ENCODE results near the gene MEA1. TPM values are rescaled to one million over a fixed set of nuclear protein-coding genes. Genes with fewer than 3 reads are reported as not detected.

Gene MEA1
- total and polyA plus RNA-seq, 4 experiments from 2014 or later, result 36.2 to 110 (median 60.5) TPM

GRCh38 chr6:43059168-43060033 lies 45.7 kb upstream of the MEA1 start, which contains the start of the genes KLC4 and MRPL2:
KLC4 (plus strand) TSS chr6:43059631; CDS start chr6:43061336, 1,705 bp downstream.
MRPL2 (minus strand) TSS chr6:43059434; CDS start chr6:43059381, 53 bp downstream.
- Mint-ChIP-seq H3K27me3 (no peaks in the 10 kb centered on the region), H3K4me3 (peak within 1 kb of the TSS; percentile 94 to 99 (median 97)), H3K27ac (peak within 1 kb of the TSS; percentile 97 to 100 (median 99)), H3K9me3 (no peaks in the 10 kb centered on the region), H3K36me3 (peaks cover 26 to 44% of the 10 kb centered on the region in 2 donors), H3K4me1 (peaks cover 27 to 52% (median 35%) of the 10 kb centered on the region in 4 donors)
- peak; percentile 95 to 99 (median 96) for DNase-seq
- ChIA-PET POLR2A (ENCODE audit: partially characterized antibody) (interaction anchor here (0.9 to 3.1 kb wide), 18 partner anchors 9 to 457 kb away, joined by 3 to 32 read pairs (median 6); partner anchors contain the start of genes CNPY3, GNMT, KLHDC3 and MEA1), CTCF (ENCODE audit: partially characterized antibody) (interaction anchor here (0.7 to 1.9 kb wide), 4 partner anchors 45 to 99 kb away, joined by 3 to 7 read pairs (median 4); partner anchors contain the start of genes GNMT, KLHDC3 and MEA1)
- Histone ChIP-seq H3K27me3 (ENCODE audit: insufficient read depth, low read length) (no peaks in the 10 kb centered on the region), H3K36me3 (ENCODE audit: insufficient read depth, low read length) (peaks cover 13% of the 10 kb centered on the region), H3K4me1 (ENCODE audit: insufficient read depth, low read length) (peaks cover 24% of the 10 kb centered on the region), H3K4me3 (ENCODE audit: low read length in 2 of 2) (peak within 1 kb of the TSS; percentile 84 to 87), H3K27ac (ENCODE audit: low read depth, low read length) (peak within 1 kb of the TSS; percentile 91), H3K9me3 (ENCODE audit: control insufficient read depth in 1 of 2, low read length in 2 of 2) (no peaks in the 10 kb centered on the region)
- intact Hi-C loops (cut with micrococcal nuclease), result loop anchor here (1.0 to 2.0 kb wide), 7 partner anchors 38 to 313 kb away; partner anchors contain the start of genes CNPY3, KLHDC3, PEX6 and RRP36

- Histone ChIP-seq H3K36me3 (ENCODE audit: insufficient read depth, low read length) (peaks cover 13% of the 10 kb centered on the region), H3K4me3 (ENCODE audit: low read length in 2 of 2) (peak overlapping the region; percentile 84 to 87), H3K4me1 (ENCODE audit: insufficient read depth, low read length) (peaks cover 30% of the 10 kb centered on the region), H3K27ac (ENCODE audit: low read depth, low read length) (peak overlapping the region; percentile 91), H3K9me3 (ENCODE audit: control insufficient read depth in 1 of 2, low read length in 2 of 2) (no peaks in the 10 kb centered on the region), H3K27me3 (ENCODE audit: insufficient read depth, low read length) (no peaks in the 10 kb centered on the region)
- intact Hi-C loops (cut with micrococcal nuclease), result loop anchor here (2.0 kb wide), 1 partner anchor 112 kb away; the partner anchor contains the start of gene SRF
- peaks cover 30 to 60% (median 42%) of the 10 kb centered on the region in 4 donors for H3K4me1 Mint-ChIP-seq
- H3K9me3 Mint-ChIP-seq, result peaks cover 0 to 2% (median 0%) of the 10 kb centered on the region in 8 donors
- peaks cover 19 to 45% of the 10 kb centered on the region in 2 donors for H3K36me3 Mint-ChIP-seq
- DNase-seq, result no peak
- H3K4me3 Mint-ChIP-seq, result peak overlapping the region; percentile 94 to 99 (median 97)
- peak overlapping the region; percentile 97 to 100 (median 99) for H3K27ac Mint-ChIP-seq
- ChIA-PET POLR2A (ENCODE audit: partially characterized antibody) (interaction anchor here (1.0 to 3.1 kb wide), 13 partner anchors 16 to 288 kb away, joined by 3 to 32 read pairs (median 8); partner anchors contain the start of genes CNPY3, KLHDC3, MEA1 and PEX6), CTCF (ENCODE audit: partially characterized antibody) (interaction anchor here (1.9 kb wide), 1 partner anchor 44 kb away, joined by 7 read pairs; the partner anchor contains the start of genes KLHDC3 and MEA1)
- H3K27me3 Mint-ChIP-seq, result no peaks in the 10 kb centered on the region
Observed at GRCh38 chr6:43058531-43058930, 44.8 kb upstream of the MEA1 start.

GRCh38 chr6:43055966-43056365 lies 42.2 kb upstream of the MEA1 start:
- H3K27ac ChIP-seq (ENCODE audit: low read depth, low read length), result no peak overlapping the region
- H3K9me3 ChIP-seq (ENCODE audit: control insufficient read depth in 1 of 2, low read length in 2 of 2), result no peaks in the 10 kb centered on the region
- Mint-ChIP-seq H3K27me3 (no peaks in the 10 kb centered on the region), H3K9me3 (peaks cover 0 to 2% (median 0%) of the 10 kb centered on the region in 8 donors), H3K27ac (peak overlapping the region in 4 of 7 donors; percentile 22 to 94 (median 54)), H3K4me3 (peak overlapping the region in 2 of 8 donors; percentile 32 to 35), H3K36me3 (peaks cover 11 to 40% of the 10 kb centered on the region in 2 donors), H3K4me1 (peaks cover 34 to 74% (median 59%) of the 10 kb centered on the region in 4 donors)
- no peaks in the 10 kb centered on the region for H3K27me3 ChIP-seq (ENCODE audit: insufficient read depth, low read length)
- intact Hi-C loops (cut with micrococcal nuclease), result no loop called here
- ChIA-PET CTCF (ENCODE audit: partially characterized antibody) (interaction anchor here (1.3 kb wide), 1 partner anchor 41 kb away, joined by 5 read pairs; the partner anchor contains the start of genes KLHDC3 and MEA1), POLR2A (ENCODE audit: partially characterized antibody) (interaction anchor here (0.6 to 5.3 kb wide), 6 partner anchors 34 to 285 kb away, joined by 3 to 51 read pairs (median 23); partner anchors contain the start of genes CNPY3, KLHDC3, MEA1 and PPP2R5D)
- H3K4me3 ChIP-seq (ENCODE audit: low read length in 2 of 2), result no peak overlapping the region
- no peak for DNase-seq
- peaks cover 13% of the 10 kb centered on the region for H3K36me3 ChIP-seq (ENCODE audit: insufficient read depth, low read length)
- peaks cover 53% of the 10 kb centered on the region for H3K4me1 ChIP-seq (ENCODE audit: insufficient read depth, low read length)

GRCh38 chr6:43054206-43054943 lies 40.6 kb upstream of the MEA1 start:
- Histone ChIP-seq H3K9me3 (ENCODE audit: control insufficient read depth in 1 of 2, low read length in 2 of 2) (no peaks in the 10 kb centered on the region), H3K4me3 (ENCODE audit: low read length in 2 of 2) (peak overlapping the region; percentile 28 to 81), H3K27me3 (ENCODE audit: insufficient read depth, low read length) (no peaks in the 10 kb centered on the region), H3K36me3 (ENCODE audit: insufficient read depth, low read length) (peaks cover 17% of the 10 kb centered on the region), H3K27ac (ENCODE audit: low read depth, low read length) (peak overlapping the region; percentile 85), H3K4me1 (ENCODE audit: insufficient read depth, low read length) (peaks cover 43% of the 10 kb centered on the region)
- ChIA-PET CTCF (ENCODE audit: partially characterized antibody) (interaction anchor here (0.7 to 1.9 kb wide), 6 partner anchors 19 to 75 kb away, joined by 3 to 6 read pairs (median 3); partner anchors contain the start of genes KLHDC3 and RRP36), POLR2A (ENCODE audit: partially characterized antibody) (interaction anchor here (0.6 to 5.3 kb wide), 23 partner anchors 9 to 490 kb away, joined by 3 to 51 read pairs (median 3); partner anchors contain the start of genes ABCC10, CNPY3, KLHDC3 and MEA1)
- Mint-ChIP-seq H3K27me3 (no peaks in the 10 kb centered on the region), H3K9me3 (peaks cover 0 to 2% (median 0%) of the 10 kb centered on the region in 8 donors), H3K36me3 (peaks cover 15 to 44% of the 10 kb centered on the region in 2 donors), H3K27ac (peak overlapping the region; percentile 94 to 98 (median 97)), H3K4me1 (peaks cover 25 to 58% (median 50%) of the 10 kb centered on the region in 4 donors), H3K4me3 (peak overlapping the region; percentile 92 to 97 (median 94))
- DNase-seq, result no peak
- intact Hi-C loops (cut with micrococcal nuclease), result no loop called here

GRCh38 chr6:43053545-43054205 lies 39.9 kb upstream of the MEA1 start, which contains the start of gene CUL7:
CUL7 (minus strand) TSS chr6:43053851; CDS start chr6:43052788, 1,063 bp downstream.
- peaks cover 15 to 40% of the 10 kb centered on the region in 2 donors for H3K36me3 Mint-ChIP-seq
- ChIA-PET CTCF (ENCODE audit: partially characterized antibody) (interaction anchor here (0.7 to 1.9 kb wide), 6 partner anchors 18 to 74 kb away, joined by 3 to 6 read pairs (median 3); partner anchors contain the start of genes KLHDC3 and RRP36), POLR2A (ENCODE audit: partially characterized antibody) (interaction anchor here (0.6 to 5.3 kb wide), 21 partner anchors 9 to 490 kb away, joined by 3 to 51 read pairs (median 3); partner anchors contain the start of genes ABCC10, CNPY3, KLHDC3 and MEA1)
- no peaks in the 10 kb centered on the region for H3K27me3 ChIP-seq (ENCODE audit: insufficient read depth, low read length)
- H3K27ac Mint-ChIP-seq, result peak within 1 kb of the TSS; percentile 94 to 98 (median 97)
- intact Hi-C loops (cut with micrococcal nuclease), result loop anchor here (1.0 kb wide), 5 partner anchors 39 to 124 kb away; partner anchors contain the start of genes CNPY3, KLHDC3, PEX6 and PPP2R5D
- H3K27ac ChIP-seq (ENCODE audit: low read depth, low read length), result peak within 1 kb of the TSS; percentile 85
- peaks cover 41% of the 10 kb centered on the region for H3K4me1 ChIP-seq (ENCODE audit: insufficient read depth, low read length)
- peak within 1 kb of the TSS; percentile 81 to 88 for H3K4me3 ChIP-seq (ENCODE audit: low read length in 2 of 2)
- peaks cover 21% of the 10 kb centered on the region for H3K36me3 ChIP-seq (ENCODE audit: insufficient read depth, low read length)
- H3K9me3 Mint-ChIP-seq, result peaks cover 0 to 2% (median 0%) of the 10 kb centered on the region in 8 donors
- H3K9me3 ChIP-seq (ENCODE audit: control insufficient read depth in 1 of 2, low read length in 2 of 2), result no peaks in the 10 kb centered on the region
- H3K4me1 Mint-ChIP-seq, result peaks cover 22 to 51% (median 44%) of the 10 kb centered on the region in 4 donors
- peak; percentile 86 to 92 (median 88) for DNase-seq
- H3K4me3 Mint-ChIP-seq, result peak within 1 kb of the TSS; percentile 92 to 97 (median 94)
- no peaks in the 10 kb centered on the region for H3K27me3 Mint-ChIP-seq

Measured in CD4-positive, alpha-beta memory T cell (primary cell).